CD4-positive, alpha-beta T cell (primary cell): ENCODE measurements around the gene UBB. TPM values are rescaled to one million over a fixed set of nuclear protein-coding genes. Genes with fewer than 3 reads are reported as not detected.

Experiments
- ATAC-seq: fragments of 200-7000 bp; cut with Tn5 transposase; one replicate; pipeline ENCODE4 v1.10.0; 2022; ENCODE audit warnings: mild to moderate bottlenecking; ENCODE audit not compliant: poor library complexity
- CTCF ChIA-PET: fragments of 350-600 bp; sonication (Branson Sonifier 250); formaldehyde crosslinking; loops from one replicate; lab custom pipeline; 2021; ENCODE audit warnings: antibody characterized with exemption, inconsistent platforms; lab: Charles Lee
- POLR2A ChIA-PET: fragments of 350-600 bp; sonication (Branson Sonifier 250); formaldehyde crosslinking; loops from one replicate; lab custom pipeline; 2021; ENCODE audit warnings: antibody characterized with exemption, inconsistent platforms; lab: Charles Lee
- DNase-seq, 14 experiments: peaks; one replicate each; pipeline ENCODE4 v3.0.0-alpha.2; 2013 to 2020; ENCODE audit warnings: mixed read lengths in 2 of 14
- H3K27ac ChIP-seq, 2 donors: one replicate each; pipeline versions ENCODE4 v1.5.1 to v1.7.0; 2013; ENCODE audit warnings: low read length in 2 of 2, low read depth in 1 of 2, mild to moderate bottlenecking in 1 of 2
- H3K27me3 ChIP-seq, 2 experiments: 1 replicate in 1 of 2; 2 replicates in 1 of 2; pipeline versions ENCODE4 v1.6.1 to v1.7.0; 2013; ENCODE audit warnings: low read length in 2 of 2, control low read depth in 1 of 2, mild to moderate bottlenecking in 1 of 2, moderate library complexity in 1 of 2; ENCODE audit not compliant: insufficient read depth in 2 of 2, control insufficient read depth in 1 of 2
- H3K36me3 ChIP-seq: one replicate; pipeline ENCODE4 v1.6.1; 2013; ENCODE audit warnings: low read length, control low read depth; ENCODE audit not compliant: insufficient read depth
- H3K4me1 ChIP-seq: one replicate; pipeline ENCODE4 v1.6.1; 2013; ENCODE audit warnings: low read length, control low read depth; ENCODE audit not compliant: insufficient read depth
- H3K4me3 ChIP-seq: one replicate; pipeline ENCODE4 v1.5.1; 2013; ENCODE audit warnings: mild to moderate bottlenecking, low read length, moderate library complexity
- H3K9me3 ChIP-seq, 2 experiments: 1 replicate in 1 of 2; 2 replicates in 1 of 2; pipeline versions ENCODE4 v1.6.1 to v1.7.0; 2013; ENCODE audit warnings: low read length in 2 of 2, mild to moderate bottlenecking in 2 of 2, control low read depth in 1 of 2, moderate library complexity in 1 of 2; ENCODE audit not compliant: control insufficient read depth in 1 of 2, insufficient read depth in 1 of 2
- H3K27ac Mint-ChIP-seq: one replicate; pipeline ENCODE4 v1.8.0; 2020; ENCODE audit warnings: mixed read lengths
- H3K27me3 Mint-ChIP-seq: one replicate; pipeline ENCODE4 v1.8.0; 2021; ENCODE audit warnings: mixed read lengths
- H3K36me3 Mint-ChIP-seq: one replicate; pipeline ENCODE4 v1.8.0; 2021; ENCODE audit warnings: low read depth, mixed read lengths
- H3K4me1 Mint-ChIP-seq: one replicate; pipeline ENCODE4 v1.8.0; 2021; ENCODE audit warnings: low read depth, mixed read lengths
- H3K4me3 Mint-ChIP-seq: one replicate; pipeline ENCODE4 v1.8.0; 2020; ENCODE audit warnings: mild to moderate bottlenecking, mixed read lengths
- H3K9me3 Mint-ChIP-seq: one replicate; pipeline ENCODE4 v1.8.0; 2020; ENCODE audit warnings: mixed read lengths
- CTCF ChIP-seq: fragments of 200-600 bp; IDR thresholded peaks from one replicate; pipeline ENCODE4 v1.8.0; 2022; ENCODE audit warnings: antibody characterized with exemption, mild to moderate bottlenecking
- intact Hi-C, 2 experiments: fragments of 100-400 bp; cut with DNase I in 1 of 2; cut with micrococcal nuclease in 1 of 2; formaldehyde crosslinking; loops; one replicate each; pipeline versions ENCODE4 v1.15.1 to v1.9.0; 2023 to 2025; cut with DNase I, micrococcal nuclease
- polyA plus RNA-seq, 2 donors: library from polyadenylated mRNA; unstranded; fragments of 120-200 nt; gene quantifications; one replicate each; pipeline ENCODE4 v1.2.1, GENCODE V29; 2013
- total RNA-seq, 174 experiments: library from RNA in 2 of 174; stranded (reverse) in 2 of 174; gene quantifications; one replicate each; pipeline ENCODE4 v1.2.3 and lab custom pipeline; 2021 to 2026

UBB gene
- total RNA-seq: 100 to 1,000 TPM; 646 to 647 TPM
- polyA plus RNA-seq (2013, experiment 1 of 2): 931 TPM
- polyA plus RNA-seq (2013, experiment 2 of 2): 1,202 TPM
- total RNA-seq (lab: John Stamatoyannopoulos, UW): 123 to 855 (median 296) reads per million in 172 experiments

GRCh38 chr17:16380640-16381495 is at the start of gene UBB:
TSS of gene UBB (plus strand) at chr17:16381091. CDS start at chr17:16381908, 817 bp downstream.
- peaks cover 4% of the 10 kb centered on the region for H3K27me3 Mint-ChIP-seq
- Histone ChIP-seq H3K9me3 (no peaks in the 10 kb centered on the region), H3K27ac (peak within 1 kb of the TSS; percentile 94 to 100), H3K4me1 (peaks cover 33% of the 10 kb centered on the region), H3K4me3 (peak within 1 kb of the TSS; percentile 87), H3K36me3 (peaks cover 19% of the 10 kb centered on the region), H3K27me3 (no peaks in the 10 kb centered on the region)
- intact Hi-C loops: loop anchor here (1.0 to 2.0 kb wide), 3 partner anchors 28 to 58 kb away; partner anchors contain the start of gene CENPV (in 1 of the 2)
- ATAC-seq: peak; percentile 95
- peaks cover 46% of the 10 kb centered on the region for H3K4me1 Mint-ChIP-seq
- H3K27ac Mint-ChIP-seq: peak within 1 kb of the TSS; percentile 97
- peak; percentile 89 to 99 (median 92) for DNase-seq
- peaks cover 43% of the 10 kb centered on the region for H3K36me3 Mint-ChIP-seq
- POLR2A ChIA-PET: interaction anchor here (0.6 to 2.6 kb wide), 29 partner anchors 10 to 484 kb away, joined by 3 to 56 read pairs (median 4); partner anchors contain the start of genes CENPV, LRRC75A, NCOR1 and TRPV2
- no peak for TF ChIP-seq CTCF
- CTCF ChIA-PET: interaction anchor here (0.6 to 1.5 kb wide), 4 partner anchors 17 to 35 kb away, joined by 3 to 5 read pairs (median 4); partner anchors contain the start of genes CENPV and TRPV2
- H3K9me3 Mint-ChIP-seq: no peaks in the 10 kb centered on the region
- H3K4me3 Mint-ChIP-seq: peak within 1 kb of the TSS; percentile 91

DNA sequence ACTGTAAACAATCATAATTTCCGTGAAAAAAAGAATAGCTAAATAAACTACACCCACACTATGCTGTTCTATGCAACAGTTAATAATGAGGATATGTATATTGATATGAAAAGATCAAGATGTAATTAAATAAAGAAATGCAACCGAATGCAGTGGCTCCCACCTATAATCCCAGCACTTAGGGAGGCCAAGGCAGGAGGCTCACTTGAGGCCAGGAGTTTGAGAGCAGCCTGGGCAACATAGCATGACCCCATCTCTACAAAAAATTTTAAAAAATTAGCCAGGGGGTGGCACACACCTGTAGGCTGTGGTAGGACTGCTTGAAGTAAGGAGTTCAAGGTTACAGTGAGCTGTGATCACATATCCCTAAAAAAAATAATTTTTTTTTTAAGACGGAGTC is 42.5 kb upstream of the UBB start:
- Histone ChIP-seq H3K27ac (no peak overlapping the region), H3K27me3 (no peaks in the 10 kb centered on the region), H3K36me3 (peaks cover 5% of the 10 kb centered on the region), H3K9me3 (no peaks in the 10 kb centered on the region), H3K4me1 (no peaks in the 10 kb centered on the region), H3K4me3 (no peak overlapping the region)
- H3K4me1 Mint-ChIP-seq: no peaks in the 10 kb centered on the region
- no peaks in the 10 kb centered on the region for H3K9me3 Mint-ChIP-seq
- no peak overlapping the region for H3K27ac Mint-ChIP-seq
- peaks cover 12% of the 10 kb centered on the region for H3K36me3 Mint-ChIP-seq
- no peak overlapping the region for H3K4me3 Mint-ChIP-seq
- intact Hi-C loops: no loop called here
- CTCF ChIA-PET: no interaction called here
- POLR2A ChIA-PET: no interaction called here
- no peaks in the 10 kb centered on the region for H3K27me3 Mint-ChIP-seq
- DNase-seq (no peak), ATAC-seq (no peak)
- no peak for TF ChIP-seq CTCF

- H3K4me3 ChIP-seq: no peak overlapping the region
- H3K36me3 ChIP-seq: peaks cover 8% of the 10 kb centered on the region
- CTCF ChIA-PET: no interaction called here
- no peaks in the 10 kb centered on the region for H3K4me1 ChIP-seq
- intact Hi-C loops: no loop called here
- no peak for TF ChIP-seq CTCF
- Mint-ChIP-seq H3K4me3 (no peak overlapping the region), H3K9me3 (no peaks in the 10 kb centered on the region), H3K4me1 (no peaks in the 10 kb centered on the region), H3K36me3 (peaks cover 20% of the 10 kb centered on the region), H3K27ac (no peak overlapping the region), H3K27me3 (no peaks in the 10 kb centered on the region)
- no peaks in the 10 kb centered on the region for H3K27me3 ChIP-seq
- POLR2A ChIA-PET: interaction anchor here (0.6 kb wide), 1 partner anchor 12 kb away, joined by 4 read pairs; no protein-coding TSS in a partner anchor
- ATAC-seq (no peak), DNase-seq (no peak)
- H3K27ac ChIP-seq: no peak overlapping the region
- H3K9me3 ChIP-seq: no peaks in the 10 kb centered on the region
Measured at GRCh38 chr17:16339402-16339801, 41.5 kb upstream of the UBB start.
